HG03571 (cell line): ENCODE results near the gene ACVR1B.

Experiments used
- ATAC-seq: cut with Tn5 transposase; IDR thresholded peaks from one replicate; pipeline ENCODE4 v1.9.1; 2021; ENCODE audit not compliant: unreplicated experiment

The ACVR1B gene

GRCh38 chr12:52003016-52003550 is 51.6 kb downstream of the ACVR1B start:
- ATAC-seq = no peak

GRCh38 chr12:52003591-52003990 is 52.1 kb downstream of the ACVR1B start:
- ATAC-seq = no peak

- ATAC-seq = no peak
Observed at GRCh38 chr12:52004042-52004648, 52.6 kb downstream of the ACVR1B start.

GRCh38 chr12:52005218-52005902 is 53.9 kb downstream of the ACVR1B start:
- ATAC-seq = no peak

- peak; percentile 62 for ATAC-seq
Observed at GRCh38 chr12:52005903-52006703, 54.6 kb downstream of the ACVR1B start.

- no peak for ATAC-seq
Observed at GRCh38 chr12:52006726-52007157, 55.2 kb downstream of the ACVR1B start, which contains the start of gene TAMALIN. TSS of gene TAMALIN (plus strand) at chr12:52006946. CDS start at chr12:52007020, 74 bp downstream.

GRCh38 chr12:52007158-52007921 is 55.8 kb downstream of the ACVR1B start:
- ATAC-seq = no peak

- ATAC-seq = no peak
Observed at GRCh38 chr12:52007982-52008510, 56.5 kb downstream of the ACVR1B start.

- no peak for ATAC-seq
Observed at GRCh38 chr12:52009081-52009751, 57.7 kb downstream of the ACVR1B start.

GRCh38 chr12:52010152-52010622 is 58.7 kb downstream of the ACVR1B start:
- no peak for ATAC-seq

- no peak for ATAC-seq
Observed at GRCh38 chr12:52010692-52011601, 59.4 kb downstream of the ACVR1B start.

GRCh38 chr12:52011602-52012214 is 60.2 kb downstream of the ACVR1B start:
- no peak for ATAC-seq

- ATAC-seq = no peak
Observed at GRCh38 chr12:52013626-52014310, 62.3 kb downstream of the ACVR1B start.

GRCh38 chr12:52014567-52015530 is 63.4 kb downstream of the ACVR1B start:
- ATAC-seq = no peak

- ATAC-seq = no peak
Observed at GRCh38 chr12:52015532-52016041, 64.1 kb downstream of the ACVR1B start.

GRCh38 chr12:52018433-52019112 is 67.1 kb downstream of the ACVR1B start:
- ATAC-seq = no peak
